ENCODE measurements around the gene TSC2.

Gene TSC2

DNA sequence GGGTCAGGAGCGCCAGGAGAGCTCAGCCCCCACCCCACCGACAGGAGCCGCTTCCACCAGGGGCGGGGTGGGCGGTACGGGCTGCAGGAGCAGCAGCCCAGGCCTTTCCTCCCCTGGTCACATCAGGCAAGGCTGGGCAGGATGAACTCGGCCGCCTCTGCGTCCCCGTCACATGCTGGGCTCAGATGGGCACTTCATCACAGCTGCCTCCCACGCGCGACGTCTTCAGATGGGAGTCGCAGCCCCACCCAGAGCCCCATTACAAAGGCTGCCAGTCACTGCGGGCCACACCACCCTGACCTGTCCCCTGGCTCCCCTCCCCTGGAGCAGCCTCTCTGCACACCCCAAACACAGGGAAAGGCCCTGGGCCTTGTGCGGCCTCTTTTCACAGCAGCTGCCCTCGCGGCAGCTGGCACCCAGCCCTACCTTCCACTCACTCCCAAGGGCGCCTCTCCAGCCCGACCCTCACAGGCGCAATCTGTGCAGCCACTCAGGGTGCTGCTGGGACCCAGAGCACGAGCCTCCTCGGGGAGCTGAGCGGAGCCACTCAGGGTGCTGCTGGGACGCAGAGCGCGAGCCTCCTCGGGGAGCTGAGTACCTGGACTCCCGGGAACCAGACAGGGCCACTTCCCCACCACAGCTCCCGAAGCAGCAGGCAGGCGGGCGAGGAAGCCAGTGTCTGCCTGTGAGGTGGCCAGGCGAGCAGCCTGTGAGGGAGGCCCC, 42.8 kb upstream of the TSC2 start:
- Histone ChIP-seq H3K9me3 (replicated peaks in 1 of 2; ENCODE audit: control insufficient read depth in 2 of 2, insufficient read depth in 1 of 2, low read depth in 1 of 2, low read length in 2 of 2) (no peaks in the 10 kb centered on the region), H3K79me1 (ENCODE audit: low read depth, low read length) (peaks cover 48% of the 10 kb centered on the region), H2BK5ac (ENCODE audit: low read length) (peak overlapping the region; percentile 45), H2BK120ac (ENCODE audit: low read depth, low read length) (no peak overlapping the region), H3K14ac (ENCODE audit: low read length) (peak overlapping the region; percentile 4), H4K8ac (ENCODE audit: low read depth, low read length) (peak overlapping the region; percentile 43), H3K4ac (ENCODE audit: low read length) (no peak overlapping the region), H3K27me3 (ENCODE audit: control insufficient read depth in 3 of 3, insufficient read depth in 3 of 3, low read depth in 1 of 3, low read length in 3 of 3) (no peaks in the 10 kb centered on the region), H3K18ac (ENCODE audit: low read length) (peak overlapping the region; percentile 28), H3K4me3 (ENCODE audit: low read length in 2 of 2) (no peak overlapping the region), H3K9ac (ENCODE audit: low read depth, low read length, poor library complexity) (peak overlapping the region; percentile 50), H3K4me1 (ENCODE audit: control insufficient read depth in 2 of 2, insufficient read depth in 1 of 2, low read depth in 1 of 2, low read length in 2 of 2) (peaks cover 23 to 28% of the 10 kb centered on the region in 2 donors), H4K91ac (ENCODE audit: low read depth, low read length, poor library complexity) (no peak overlapping the region), H3K4me2 (ENCODE audit: insufficient read depth, low read length, poor library complexity, severe bottlenecking) (peak overlapping the region; percentile 25), H2BK15ac (ENCODE audit: low read length) (peak overlapping the region; percentile 38), H3K36me3 (replicated peaks in 1 of 2; ENCODE audit: control insufficient read depth in 2 of 2, insufficient read depth in 2 of 2, low read length in 2 of 2) (peaks cover 32 to 56% of the 10 kb centered on the region in 2 donors), H2BK12ac (ENCODE audit: low read length) (peak overlapping the region; percentile 73), H3K23ac (ENCODE audit: low read depth, low read length, poor library complexity) (peak overlapping the region; percentile 70), H2AK5ac (ENCODE audit: low read depth, low read length) (peak overlapping the region; percentile 1), H3K27ac (replicated peaks; ENCODE audit: low read length) (no peak overlapping the region), H2AFZ (ENCODE audit: low read length) (no peak overlapping the region)
- DNase-seq (ENCODE audit: low spot score), result no peak
- WGBS, 2 donors (ENCODE audit: extremely low coverage in 2 of 2, insufficient read length in 2 of 2, insufficient replicate concordance in 1 of 2), result no CpG with 5 or more reads among the region's 34 CpGs

DNA sequence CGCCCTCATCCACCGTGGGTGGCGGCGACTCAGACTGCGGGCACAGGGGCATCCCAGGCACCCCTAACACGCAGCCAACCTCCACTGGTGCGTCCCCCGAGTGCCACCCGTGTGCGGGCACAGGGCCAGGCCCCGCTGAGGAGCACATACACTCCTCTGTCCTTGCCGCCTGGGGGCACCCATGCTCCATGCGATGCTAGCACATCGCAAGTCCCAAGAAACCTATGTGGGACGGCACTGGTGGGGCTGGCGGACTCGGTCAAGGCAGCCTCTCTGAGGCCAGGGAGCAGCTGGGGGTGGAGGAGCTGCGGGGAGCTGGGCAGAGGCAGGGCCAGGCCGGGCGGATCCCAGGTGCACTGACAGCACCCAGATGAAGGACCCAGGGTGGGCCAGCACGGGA, 42.1 kb upstream of the TSC2 start:
- no peak overlapping the region for H2BK120ac ChIP-seq (ENCODE audit: low read depth, low read length)
- WGBS, 2 donors (ENCODE audit: extremely low coverage in 2 of 2, insufficient read length in 2 of 2, insufficient replicate concordance in 1 of 2), result no CpG with 5 or more reads among the region's 21 CpGs
- DNase-seq (ENCODE audit: low spot score), result no peak
- H3K4me3 ChIP-seq (ENCODE audit: low read length in 2 of 2), result no peak overlapping the region
- H3K4me1 ChIP-seq (ENCODE audit: control insufficient read depth in 2 of 2, insufficient read depth in 1 of 2, low read depth in 1 of 2, low read length in 2 of 2), result peaks cover 28 to 35% of the 10 kb centered on the region in 2 donors
- no peak overlapping the region for H4K91ac ChIP-seq (ENCODE audit: low read depth, low read length, poor library complexity)
- no peak overlapping the region for H4K8ac ChIP-seq (ENCODE audit: low read depth, low read length)
- H2BK12ac ChIP-seq (ENCODE audit: low read length), result no peak overlapping the region
- no peak overlapping the region for H2BK15ac ChIP-seq (ENCODE audit: low read length)
- H3K79me1 ChIP-seq (ENCODE audit: low read depth, low read length), result peaks cover 47% of the 10 kb centered on the region
- H2AFZ ChIP-seq (ENCODE audit: low read length), result no peak overlapping the region
- H3K4me2 ChIP-seq (ENCODE audit: insufficient read depth, low read length, poor library complexity, severe bottlenecking), result no peak overlapping the region
- H3K9me3 ChIP-seq (replicated peaks in 1 of 2; ENCODE audit: control insufficient read depth in 2 of 2, insufficient read depth in 1 of 2, low read depth in 1 of 2, low read length in 2 of 2), result no peaks in the 10 kb centered on the region
- no peak overlapping the region for H2AK5ac ChIP-seq (ENCODE audit: low read depth, low read length)
- peak overlapping the region; percentile 50 for H3K9ac ChIP-seq (ENCODE audit: low read depth, low read length, poor library complexity)
- H2BK5ac ChIP-seq (ENCODE audit: low read length), result peak overlapping the region; percentile 45
- H3K14ac ChIP-seq (ENCODE audit: low read length), result no peak overlapping the region
- H3K23ac ChIP-seq (ENCODE audit: low read depth, low read length, poor library complexity), result peak overlapping the region; percentile 93
- H3K27ac ChIP-seq (replicated peaks; ENCODE audit: low read length), result no peak overlapping the region
- H3K18ac ChIP-seq (ENCODE audit: low read length), result no peak overlapping the region
- no peak overlapping the region for H3K4ac ChIP-seq (ENCODE audit: low read length)
- peaks cover 27 to 50% of the 10 kb centered on the region in 2 donors for H3K36me3 ChIP-seq (replicated peaks in 1 of 2; ENCODE audit: control insufficient read depth in 2 of 2, insufficient read depth in 2 of 2, low read length in 2 of 2)
- H3K27me3 ChIP-seq (ENCODE audit: control insufficient read depth in 3 of 3, insufficient read depth in 3 of 3, low read depth in 1 of 3, low read length in 3 of 3), result no peaks in the 10 kb centered on the region

DNA sequence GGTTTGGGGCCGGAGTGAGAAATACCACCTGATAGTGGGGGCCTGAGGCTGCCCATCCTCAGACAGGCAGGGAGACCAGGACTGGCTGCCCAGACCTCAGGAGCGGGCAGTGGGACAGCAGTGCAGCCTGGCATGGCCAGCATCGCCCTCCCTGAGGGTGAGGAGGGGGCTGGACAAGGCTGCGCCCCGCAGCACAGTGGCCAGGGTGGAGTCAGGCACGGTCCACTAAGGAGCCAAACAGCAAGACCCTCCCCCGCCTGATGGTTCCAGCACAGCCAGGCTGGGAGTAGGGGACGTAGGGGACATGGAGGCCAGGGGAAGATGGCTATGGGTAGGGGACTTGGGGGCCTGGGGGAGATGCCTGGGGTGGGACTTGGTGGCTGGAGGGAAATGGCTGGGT, 41.5 kb upstream of the TSC2 start:
- peak overlapping the region; percentile 65 for H4K8ac ChIP-seq (ENCODE audit: low read depth, low read length)
- H3K14ac ChIP-seq (ENCODE audit: low read length), result peak overlapping the region; percentile 71
- H3K27ac ChIP-seq (replicated peaks; ENCODE audit: low read length), result no peak overlapping the region
- no peak overlapping the region for H3K4me2 ChIP-seq (ENCODE audit: insufficient read depth, low read length, poor library complexity, severe bottlenecking)
- H3K27me3 ChIP-seq (ENCODE audit: control insufficient read depth in 3 of 3, insufficient read depth in 3 of 3, low read depth in 1 of 3, low read length in 3 of 3), result no peaks in the 10 kb centered on the region
- H3K36me3 ChIP-seq (replicated peaks in 1 of 2; ENCODE audit: control insufficient read depth in 2 of 2, insufficient read depth in 2 of 2, low read length in 2 of 2), result peaks cover 22 to 43% of the 10 kb centered on the region in 2 donors
- no peak overlapping the region for H2BK15ac ChIP-seq (ENCODE audit: low read length)
- H3K9ac ChIP-seq (ENCODE audit: low read depth, low read length, poor library complexity), result peak overlapping the region; percentile 60
- no peak overlapping the region for H2AFZ ChIP-seq (ENCODE audit: low read length)
- H2BK5ac ChIP-seq (ENCODE audit: low read length), result peak overlapping the region; percentile 53
- no peaks in the 10 kb centered on the region for H3K9me3 ChIP-seq (replicated peaks in 1 of 2; ENCODE audit: control insufficient read depth in 2 of 2, insufficient read depth in 1 of 2, low read depth in 1 of 2, low read length in 2 of 2)
- no peak overlapping the region for H3K18ac ChIP-seq (ENCODE audit: low read length)
- no peak overlapping the region for H4K91ac ChIP-seq (ENCODE audit: low read depth, low read length, poor library complexity)
- no CpG with 5 or more reads among the region's 8 CpGs for WGBS, 2 donors (ENCODE audit: extremely low coverage in 2 of 2, insufficient read length in 2 of 2, insufficient replicate concordance in 1 of 2)
- H2AK5ac ChIP-seq (ENCODE audit: low read depth, low read length), result peak overlapping the region; percentile 81
- H2BK120ac ChIP-seq (ENCODE audit: low read depth, low read length), result no peak overlapping the region
- H3K79me1 ChIP-seq (ENCODE audit: low read depth, low read length), result peaks cover 47% of the 10 kb centered on the region
- H2BK12ac ChIP-seq (ENCODE audit: low read length), result peak overlapping the region; percentile 73
- H3K23ac ChIP-seq (ENCODE audit: low read depth, low read length, poor library complexity), result no peak overlapping the region
- no peak overlapping the region for H3K4me3 ChIP-seq (ENCODE audit: low read length in 2 of 2)
- no peak overlapping the region for H3K4ac ChIP-seq (ENCODE audit: low read length)
- DNase-seq (ENCODE audit: low spot score), result no peak
- H3K4me1 ChIP-seq (ENCODE audit: control insufficient read depth in 2 of 2, insufficient read depth in 1 of 2, low read depth in 1 of 2, low read length in 2 of 2), result peaks cover 28 to 35% of the 10 kb centered on the region in 2 donors

DNA sequence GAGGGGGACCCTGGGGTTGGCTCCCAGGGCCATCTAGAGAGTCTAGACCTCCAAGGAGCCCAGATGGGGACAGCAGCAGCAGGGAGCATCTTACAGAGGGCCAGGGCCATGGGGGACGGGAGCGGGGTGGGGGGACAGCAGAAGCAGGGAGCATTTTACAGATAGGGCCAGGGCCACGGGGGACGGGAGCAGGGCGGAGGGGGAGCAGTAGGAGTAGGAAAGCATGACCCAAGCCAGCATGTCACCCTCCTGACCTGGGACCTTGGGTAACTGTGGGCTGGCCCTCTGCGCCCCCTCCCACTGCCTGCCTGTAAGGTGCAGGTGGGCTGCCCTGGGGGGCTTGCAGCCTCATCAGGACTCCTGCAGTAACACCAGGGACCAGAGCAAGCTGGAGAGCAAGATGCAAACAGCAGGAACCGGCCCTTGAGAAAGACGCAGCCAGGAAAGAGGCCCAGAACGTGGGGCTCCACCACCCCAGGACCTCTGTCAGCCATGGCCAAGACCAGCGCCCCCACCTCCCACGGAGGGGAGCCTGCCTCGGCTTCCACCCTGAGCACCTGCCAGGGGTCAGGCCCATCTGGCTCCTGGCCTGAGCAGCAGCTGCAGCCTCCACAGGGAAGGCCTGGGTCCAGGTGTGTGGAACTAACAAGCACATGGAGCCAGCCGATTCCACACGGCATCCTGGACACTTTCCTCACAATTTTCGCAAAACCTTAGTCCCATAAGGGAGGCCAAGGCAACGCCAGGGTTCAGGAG, 40.5 kb upstream of the TSC2 start:
- Histone ChIP-seq H3K4me2 (ENCODE audit: insufficient read depth, low read length, poor library complexity, severe bottlenecking) (no peak overlapping the region), H2BK5ac (ENCODE audit: low read length) (peak overlapping the region; percentile 53), H2AK5ac (ENCODE audit: low read depth, low read length) (peak overlapping the region; percentile 81), H2AFZ (ENCODE audit: low read length) (no peak overlapping the region), H3K23ac (ENCODE audit: low read depth, low read length, poor library complexity) (peak overlapping the region; percentile 43), H3K9ac (ENCODE audit: low read depth, low read length, poor library complexity) (peak overlapping the region; percentile 78), H2BK120ac (ENCODE audit: low read depth, low read length) (no peak overlapping the region), H2BK12ac (ENCODE audit: low read length) (peak overlapping the region; percentile 63), H3K14ac (ENCODE audit: low read length) (peak overlapping the region; percentile 71), H3K36me3 (replicated peaks in 1 of 2; ENCODE audit: control insufficient read depth in 2 of 2, insufficient read depth in 2 of 2, low read length in 2 of 2) (peaks cover 13 to 33% of the 10 kb centered on the region in 2 donors), H3K27me3 (ENCODE audit: control insufficient read depth in 3 of 3, insufficient read depth in 3 of 3, low read depth in 1 of 3, low read length in 3 of 3) (no peaks in the 10 kb centered on the region), H3K9me3 (replicated peaks in 1 of 2; ENCODE audit: control insufficient read depth in 2 of 2, insufficient read depth in 1 of 2, low read depth in 1 of 2, low read length in 2 of 2) (no peaks in the 10 kb centered on the region), H3K27ac (replicated peaks; ENCODE audit: low read length) (no peak overlapping the region), H4K8ac (ENCODE audit: low read depth, low read length) (no peak overlapping the region), H3K79me1 (ENCODE audit: low read depth, low read length) (peaks cover 42% of the 10 kb centered on the region), H3K4me1 (ENCODE audit: control insufficient read depth in 2 of 2, insufficient read depth in 1 of 2, low read depth in 1 of 2, low read length in 2 of 2) (peaks cover 28 to 35% of the 10 kb centered on the region in 2 donors), H4K91ac (ENCODE audit: low read depth, low read length, poor library complexity) (no peak overlapping the region), H3K4ac (ENCODE audit: low read length) (peak overlapping the region; percentile 66), H2BK15ac (ENCODE audit: low read length) (no peak overlapping the region), H3K4me3 (ENCODE audit: low read length in 2 of 2) (peak overlapping the region in 1 of 2 donors; percentile 65), H3K18ac (ENCODE audit: low read length) (no peak overlapping the region)
- DNase-seq (ENCODE audit: low spot score), result no peak
- no CpG with 5 or more reads among the region's 16 CpGs for WGBS, 2 donors (ENCODE audit: extremely low coverage in 2 of 2, insufficient read length in 2 of 2, insufficient replicate concordance in 1 of 2)
